ENCODE results near the gene CCRL2.
A peak's percentile ranks its signal among the peaks of the same experiment; 100 is the strongest.

Gene CCRL2

DNA sequence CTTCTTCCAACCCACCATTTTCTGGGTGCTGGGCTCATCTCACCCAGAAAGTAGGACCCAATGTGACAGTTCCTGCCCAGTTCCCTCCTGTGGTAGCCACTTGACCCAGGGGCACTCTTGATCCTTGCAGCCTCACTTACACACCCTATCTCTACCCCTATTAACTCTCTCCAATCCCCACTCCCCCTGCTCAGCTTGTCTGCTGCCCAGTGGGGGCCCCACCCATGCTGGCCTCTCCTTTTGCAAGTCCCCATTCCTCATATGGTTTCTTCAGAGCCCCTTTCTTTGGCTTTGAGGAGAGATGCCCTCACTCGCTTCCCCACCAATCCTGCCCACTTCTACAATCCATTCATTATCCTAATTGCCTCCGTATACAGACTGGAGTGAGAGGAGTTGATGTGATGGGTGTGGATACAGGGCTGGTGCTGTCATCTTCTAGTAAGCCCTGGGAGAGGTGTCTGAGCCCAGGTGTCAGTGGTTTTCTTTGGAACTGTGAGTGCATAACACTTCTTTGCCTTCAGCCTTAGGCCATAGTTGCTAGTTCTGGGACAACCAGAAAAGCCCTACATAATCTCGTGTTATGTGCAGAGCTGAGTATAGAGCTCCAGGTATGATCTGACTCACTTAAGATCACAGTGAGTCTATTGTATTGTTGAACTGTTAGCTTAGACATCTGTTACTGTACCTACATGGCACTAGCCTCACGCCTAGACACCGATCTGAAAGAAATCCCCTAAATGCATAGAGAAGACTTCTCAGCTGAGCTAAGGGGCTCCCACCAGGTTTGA, 41.1 kb upstream of the CCRL2 start:
- H3K4me3 ChIP-seq (ENCODE audit: insufficient read length, low read depth), result no peak overlapping the region
- no peaks in the 10 kb centered on the region for H3K4me1 ChIP-seq (ENCODE audit: insufficient read depth, insufficient read length)
- no peak overlapping the region for H3K9ac ChIP-seq (ENCODE audit: insufficient read length, low read depth)
- DNase-seq (ENCODE audit: low read depth, low spot score), result no peak
- no peaks in the 10 kb centered on the region for H3K9me3 ChIP-seq (ENCODE audit: insufficient read depth, low read length)
- TF ChIP-seq YY1 (IDR thresholded peaks at IDR 0.05; ENCODE audit: insufficient read depth, insufficient read length) (no peak), ZNF274 (IDR thresholded peaks at IDR 0.05; ENCODE audit: low read depth, low read length) (no peak), SUZ12 (IDR thresholded peaks at IDR 0.05; ENCODE audit: extremely low read depth, insufficient read depth, insufficient read length) (no peak)
- no peaks in the 10 kb centered on the region for H3K27me3 ChIP-seq (ENCODE audit: insufficient read depth, insufficient read length)
- no peaks in the 10 kb centered on the region for H3K36me3 ChIP-seq (ENCODE audit: insufficient read depth, insufficient read length, low read length)

DNA sequence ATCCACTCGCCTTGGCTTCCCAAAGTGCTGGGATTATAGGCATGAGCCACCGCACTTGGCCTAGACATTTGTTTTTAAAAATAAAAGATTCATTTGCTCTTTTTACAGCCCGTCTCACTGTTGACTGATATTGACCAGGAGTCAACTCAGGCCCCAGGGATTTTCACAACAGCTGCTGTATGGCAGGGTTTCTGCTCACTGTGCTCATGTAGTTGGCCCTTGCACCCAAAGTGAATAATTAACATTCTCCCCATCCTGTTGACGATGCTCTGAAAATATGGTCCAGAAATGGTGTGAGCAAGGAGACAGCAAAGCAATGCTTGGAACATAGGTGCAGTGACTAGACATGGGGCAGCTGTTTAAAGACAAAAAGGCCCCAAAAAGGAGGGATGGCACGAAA, 39.2 kb upstream of the CCRL2 start:
- no peak for TF ChIP-seq SUZ12 (IDR thresholded peaks at IDR 0.05; ENCODE audit: extremely low read depth, insufficient read depth, insufficient read length)
- TF ChIP-seq YY1 (IDR thresholded peaks at IDR 0.05; ENCODE audit: insufficient read depth, insufficient read length), result no peak
- TF ChIP-seq ZNF274 (IDR thresholded peaks at IDR 0.05; ENCODE audit: low read depth, low read length), result no peak
- no peak overlapping the region for H3K9ac ChIP-seq (ENCODE audit: insufficient read length, low read depth)
- H3K4me1 ChIP-seq (ENCODE audit: insufficient read depth, insufficient read length), result no peaks in the 10 kb centered on the region
- H3K36me3 ChIP-seq (ENCODE audit: insufficient read depth, insufficient read length, low read length), result no peaks in the 10 kb centered on the region
- no peaks in the 10 kb centered on the region for H3K9me3 ChIP-seq (ENCODE audit: insufficient read depth, low read length)
- no peak for DNase-seq (ENCODE audit: low read depth, low spot score)
- no peaks in the 10 kb centered on the region for H3K27me3 ChIP-seq (ENCODE audit: insufficient read depth, insufficient read length)
- no peak overlapping the region for H3K4me3 ChIP-seq (ENCODE audit: insufficient read length, low read depth)

DNA sequence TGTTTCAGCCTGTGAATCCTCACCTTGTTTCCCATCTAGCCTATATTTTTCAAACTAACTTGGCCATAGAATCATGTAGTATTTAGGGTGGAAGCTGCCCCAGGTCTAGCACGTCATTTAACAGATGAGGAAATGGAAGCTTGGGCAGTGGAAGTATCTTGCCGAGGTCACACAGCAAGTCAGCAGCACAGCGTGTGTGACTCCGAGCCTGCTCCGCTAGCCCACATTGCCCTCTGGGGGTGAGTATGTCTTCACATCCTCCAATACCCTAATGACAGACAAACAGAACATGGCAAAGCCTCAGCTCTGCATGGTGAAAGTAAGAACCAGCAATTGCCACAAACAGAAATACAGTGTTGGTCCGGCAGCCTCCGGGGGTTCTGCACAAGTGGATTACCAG, 38.5 kb upstream of the CCRL2 start:
- DNase-seq (ENCODE audit: low read depth, low spot score), result peak; percentile 63
- Histone ChIP-seq H3K9me3 (ENCODE audit: insufficient read depth, low read length) (no peaks in the 10 kb centered on the region), H3K4me3 (ENCODE audit: insufficient read length, low read depth) (no peak overlapping the region), H3K36me3 (ENCODE audit: insufficient read depth, insufficient read length, low read length) (no peaks in the 10 kb centered on the region), H3K9ac (ENCODE audit: insufficient read length, low read depth) (no peak overlapping the region), H3K4me1 (ENCODE audit: insufficient read depth, insufficient read length) (no peaks in the 10 kb centered on the region), H3K27me3 (ENCODE audit: insufficient read depth, insufficient read length) (no peaks in the 10 kb centered on the region)
- TF ChIP-seq YY1 (IDR thresholded peaks at IDR 0.05; ENCODE audit: insufficient read depth, insufficient read length), result no peak
- TF ChIP-seq SUZ12 (IDR thresholded peaks at IDR 0.05; ENCODE audit: extremely low read depth, insufficient read depth, insufficient read length), result no peak

DNA sequence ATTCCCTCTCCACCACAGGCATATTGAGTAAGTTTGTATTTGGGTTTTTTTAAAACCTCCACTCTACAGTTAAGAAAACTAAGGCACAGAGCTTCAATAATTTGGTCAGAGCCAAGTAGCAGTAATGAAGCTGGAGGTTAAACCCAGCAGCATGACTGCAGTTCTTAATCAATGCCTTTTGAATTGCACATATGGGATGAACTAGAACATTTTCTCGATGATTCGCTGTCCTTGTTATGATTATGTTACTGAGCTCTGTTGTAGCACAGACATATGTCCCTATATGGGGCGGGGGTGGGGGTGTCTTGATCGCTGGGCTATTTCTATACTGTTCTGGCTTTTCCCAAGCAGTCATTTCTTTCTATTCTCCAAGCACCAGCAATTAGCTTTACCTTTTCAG, 37.9 kb upstream of the CCRL2 start:
- DNase-seq (ENCODE audit: low read depth, low spot score), result no peak
- no peaks in the 10 kb centered on the region for H3K36me3 ChIP-seq (ENCODE audit: insufficient read depth, insufficient read length, low read length)
- H3K9ac ChIP-seq (ENCODE audit: insufficient read length, low read depth), result no peak overlapping the region
- no peaks in the 10 kb centered on the region for H3K9me3 ChIP-seq (ENCODE audit: insufficient read depth, low read length)
- TF ChIP-seq YY1 (IDR thresholded peaks at IDR 0.05; ENCODE audit: insufficient read depth, insufficient read length) (no peak), ZNF274 (IDR thresholded peaks at IDR 0.05; ENCODE audit: low read depth, low read length) (no peak), SUZ12 (IDR thresholded peaks at IDR 0.05; ENCODE audit: extremely low read depth, insufficient read depth, insufficient read length) (no peak)
- no peaks in the 10 kb centered on the region for H3K4me1 ChIP-seq (ENCODE audit: insufficient read depth, insufficient read length)
- H3K4me3 ChIP-seq (ENCODE audit: insufficient read length, low read depth), result no peak overlapping the region
- no peaks in the 10 kb centered on the region for H3K27me3 ChIP-seq (ENCODE audit: insufficient read depth, insufficient read length)

DNA sequence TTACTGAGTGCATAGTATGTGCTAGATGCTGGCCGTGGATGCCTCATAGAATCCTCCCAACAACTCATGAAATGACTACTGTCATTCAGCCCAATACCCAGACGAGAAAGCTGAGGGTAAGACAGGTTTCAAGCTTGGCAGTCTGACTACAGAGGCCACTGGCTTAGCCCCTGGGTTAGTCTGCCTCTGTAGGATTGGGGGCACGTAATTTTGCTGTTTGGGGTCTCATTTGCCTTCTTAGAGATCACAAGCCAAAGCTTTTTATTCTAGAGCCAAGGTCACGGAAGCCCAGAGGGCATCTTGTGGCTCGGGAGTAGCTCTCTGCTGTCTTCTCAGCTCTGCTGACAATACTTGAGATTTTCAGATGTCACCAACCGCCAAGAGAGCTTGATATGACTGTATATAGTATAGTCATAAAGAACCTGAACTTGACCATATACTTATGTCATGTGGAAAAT, 37.4 kb upstream of the CCRL2 start:
- DNase-seq (ENCODE audit: low read depth, low spot score), result no peak
- H3K9me3 ChIP-seq (ENCODE audit: insufficient read depth, low read length), result no peaks in the 10 kb centered on the region
- no peaks in the 10 kb centered on the region for H3K27me3 ChIP-seq (ENCODE audit: insufficient read depth, insufficient read length)
- TF ChIP-seq SUZ12 (IDR thresholded peaks at IDR 0.05; ENCODE audit: extremely low read depth, insufficient read depth, insufficient read length), result no peak
- no peak for TF ChIP-seq YY1 (IDR thresholded peaks at IDR 0.05; ENCODE audit: insufficient read depth, insufficient read length)
- no peak for TF ChIP-seq ZNF274 (IDR thresholded peaks at IDR 0.05; ENCODE audit: low read depth, low read length)
- H3K9ac ChIP-seq (ENCODE audit: insufficient read length, low read depth), result no peak overlapping the region
- H3K4me3 ChIP-seq (ENCODE audit: insufficient read length, low read depth), result no peak overlapping the region
- no peaks in the 10 kb centered on the region for H3K4me1 ChIP-seq (ENCODE audit: insufficient read depth, insufficient read length)
- no peaks in the 10 kb centered on the region for H3K36me3 ChIP-seq (ENCODE audit: insufficient read depth, insufficient read length, low read length)

DNA sequence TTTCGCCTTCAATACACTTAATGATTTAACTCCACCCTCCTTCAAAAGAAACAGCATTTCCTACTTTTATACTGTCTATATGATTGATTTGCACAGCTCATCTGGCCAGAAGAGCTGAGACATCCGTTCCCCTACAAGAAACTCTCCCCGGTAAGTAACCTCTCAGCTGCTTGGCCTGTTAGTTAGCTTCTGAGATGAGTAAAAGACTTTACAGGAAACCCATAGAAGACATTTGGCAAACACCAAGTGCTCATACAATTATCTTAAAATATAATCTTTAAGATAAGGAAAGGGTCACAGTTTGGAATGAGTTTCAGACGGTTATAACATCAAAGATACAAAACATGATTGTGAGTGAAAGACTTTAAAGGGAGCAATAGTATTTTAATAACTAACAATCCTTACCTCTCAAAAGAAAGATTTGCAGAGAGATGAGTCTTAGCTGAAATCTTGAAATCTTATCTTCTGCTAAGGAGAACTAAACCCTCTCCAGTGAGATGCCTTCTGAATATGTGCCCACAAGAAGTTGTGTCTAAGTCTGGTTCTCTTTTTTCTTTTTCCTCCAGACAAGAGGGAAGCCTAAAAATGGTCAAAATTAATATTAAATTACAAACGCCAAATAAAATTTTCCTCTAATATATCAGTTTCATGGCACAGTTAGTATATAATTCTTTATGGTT, 36.1 kb upstream of the CCRL2 start, which contains the start of gene CCR5:
CCR5 (plus strand) TSS at position 108 of the 680 bp plus-strand sequence. CDS start 1,957 bp downstream, outside the sequence.
- TF ChIP-seq ZNF274 (IDR thresholded peaks at IDR 0.05; ENCODE audit: low read depth, low read length) (no peak), SUZ12 (IDR thresholded peaks at IDR 0.05; ENCODE audit: extremely low read depth, insufficient read depth, insufficient read length) (no peak)
- no peak for DNase-seq (ENCODE audit: low read depth, low spot score)
- no peaks in the 10 kb centered on the region for H3K4me1 ChIP-seq (ENCODE audit: insufficient read depth, insufficient read length)
- H3K27me3 ChIP-seq (ENCODE audit: insufficient read depth, insufficient read length), result no peaks in the 10 kb centered on the region
- no peak within 1 kb of the TSS for H3K4me3 ChIP-seq (ENCODE audit: insufficient read length, low read depth)
- no peaks in the 10 kb centered on the region for H3K9me3 ChIP-seq (ENCODE audit: insufficient read depth, low read length)
- H3K9ac ChIP-seq (ENCODE audit: insufficient read length, low read depth), result no peak within 1 kb of the TSS
- H3K36me3 ChIP-seq (ENCODE audit: insufficient read depth, insufficient read length, low read length), result no peaks in the 10 kb centered on the region

Data from NT2/D1 (cell line).